SK-N-SH treated with all-trans-retinoic acid at 6 μM for 48 hours (cell line): ENCODE data around the gene AMDHD2.

Experiments
- ATAC-seq: fragments of 200-7000 bp; cut with Tn5 transposase; 3 replicates; pipeline ENCODE4 v1.9.1; 2020; ENCODE audit warnings: mild to moderate bottlenecking, moderate library complexity
- ARNTL ChIP-seq: fragments of 450-650 bp; formaldehyde crosslinking; IDR thresholded peaks from 2 replicates; pipeline ENCODE4 v1.5.0; 2020; ENCODE audit warnings: low read depth, mild to moderate bottlenecking, moderate library complexity, borderline replicate concordance
- BACH2 ChIP-seq: fragments of 250-450 bp; sonication (Bioruptor Pico); IDR thresholded peaks from 2 replicates; pipeline ENCODE4 v1.9.0; 2021; ENCODE audit warnings: mild to moderate bottlenecking, borderline replicate concordance
- ESRRG ChIP-seq: fragments of 250-450 bp; sonication (Bioruptor Pico); IDR thresholded peaks from 2 replicates; pipeline ENCODE4 v1.6.1; 2021; ENCODE audit warnings: mild to moderate bottlenecking
- ISL1 ChIP-seq: fragments of 250-450 bp; sonication (Bioruptor Pico); IDR thresholded peaks from 2 replicates; pipeline ENCODE4 v2.1.2; 2022; ENCODE audit warnings: mild to moderate bottlenecking, moderate library complexity
- OSR1 ChIP-seq: fragments of 250-450 bp; sonication (Bioruptor Pico); IDR thresholded peaks from 2 replicates; pipeline ENCODE4 v1.8.0; 2022; ENCODE audit warnings: moderate library complexity, mild to moderate bottlenecking, inconsistent platforms
- PPARA ChIP-seq: fragments of 250-450 bp; sonication (Bioruptor Pico); IDR thresholded peaks from 2 replicates; pipeline ENCODE4 v1.5.0; 2020; ENCODE audit warnings: mild to moderate bottlenecking, borderline replicate concordance
- RARB ChIP-seq: fragments of 250-450 bp; sonication (Bioruptor Pico); IDR thresholded peaks from 2 replicates; pipeline ENCODE4 v1.8.0; 2021; ENCODE audit warnings: mild to moderate bottlenecking, moderate library complexity
- SNAI2 ChIP-seq: fragments of 250-450 bp; sonication (Bioruptor Pico); IDR thresholded peaks from 2 replicates; pipeline ENCODE4 v1.5.0; 2020; ENCODE audit warnings: mild to moderate bottlenecking, moderate library complexity
- TCF4 ChIP-seq: fragments of 250-450 bp; sonication (Bioruptor Pico); IDR thresholded peaks from 2 replicates; pipeline ENCODE4 v1.8.0; 2021; ENCODE audit warnings: mild to moderate bottlenecking, moderate library complexity, borderline replicate concordance
- TOX ChIP-seq: fragments of 250-450 bp; sonication (Bioruptor Pico); IDR thresholded peaks from 2 replicates; pipeline ENCODE4 v1.8.0; 2021; ENCODE audit warnings: mild to moderate bottlenecking, moderate library complexity, borderline replicate concordance
- ZC3H10 ChIP-seq: fragments of 250-450 bp; sonication (Bioruptor Pico); IDR thresholded peaks from 2 replicates; pipeline ENCODE4 v1.5.1; 2021; ENCODE audit warnings: mild to moderate bottlenecking, moderate library complexity
- ZFP30 ChIP-seq: fragments of 450-650 bp; formaldehyde crosslinking; IDR thresholded peaks from 2 replicates; pipeline ENCODE4 v1.5.0; 2022; ENCODE audit warnings: mild to moderate bottlenecking, moderate library complexity
- ZNF565 ChIP-seq: fragments of 450-650 bp; formaldehyde crosslinking; conservative IDR thresholded peaks from 2 replicates; pipeline ENCODE4 v1.5.0; 2020; ENCODE audit warnings: low read depth, mild to moderate bottlenecking, moderate library complexity
- TF ChIP-seq, protein P1 (sequence below): fragments of 250-450 bp; sonication (Bioruptor Pico); IDR thresholded peaks from 2 replicates; pipeline ENCODE4 v1.5.1; 2020; ENCODE audit warnings: low read depth, mild to moderate bottlenecking, moderate library complexity
- TF ChIP-seq, protein P2 (sequence below): fragments of 250-450 bp; sonication (Bioruptor Pico); IDR thresholded peaks from 2 replicates; pipeline ENCODE4 v1.8.0; 2020; ENCODE audit warnings: mild to moderate bottlenecking, moderate library complexity, borderline replicate concordance
- TF ChIP-seq, protein P3 (sequence below): fragments of 250-450 bp; sonication (Bioruptor Pico); IDR thresholded peaks from 2 replicates; pipeline ENCODE4 v1.5.0; 2020; ENCODE audit warnings: mild to moderate bottlenecking, moderate library complexity
- TF ChIP-seq, protein P4 (sequence below): fragments of 250-450 bp; sonication (Bioruptor Pico); IDR thresholded peaks from 2 replicates; pipeline ENCODE4 v1.8.0; 2021; ENCODE audit warnings: low read depth, mild to moderate bottlenecking, moderate library complexity, borderline replicate concordance

AMDHD2 gene

DNA sequence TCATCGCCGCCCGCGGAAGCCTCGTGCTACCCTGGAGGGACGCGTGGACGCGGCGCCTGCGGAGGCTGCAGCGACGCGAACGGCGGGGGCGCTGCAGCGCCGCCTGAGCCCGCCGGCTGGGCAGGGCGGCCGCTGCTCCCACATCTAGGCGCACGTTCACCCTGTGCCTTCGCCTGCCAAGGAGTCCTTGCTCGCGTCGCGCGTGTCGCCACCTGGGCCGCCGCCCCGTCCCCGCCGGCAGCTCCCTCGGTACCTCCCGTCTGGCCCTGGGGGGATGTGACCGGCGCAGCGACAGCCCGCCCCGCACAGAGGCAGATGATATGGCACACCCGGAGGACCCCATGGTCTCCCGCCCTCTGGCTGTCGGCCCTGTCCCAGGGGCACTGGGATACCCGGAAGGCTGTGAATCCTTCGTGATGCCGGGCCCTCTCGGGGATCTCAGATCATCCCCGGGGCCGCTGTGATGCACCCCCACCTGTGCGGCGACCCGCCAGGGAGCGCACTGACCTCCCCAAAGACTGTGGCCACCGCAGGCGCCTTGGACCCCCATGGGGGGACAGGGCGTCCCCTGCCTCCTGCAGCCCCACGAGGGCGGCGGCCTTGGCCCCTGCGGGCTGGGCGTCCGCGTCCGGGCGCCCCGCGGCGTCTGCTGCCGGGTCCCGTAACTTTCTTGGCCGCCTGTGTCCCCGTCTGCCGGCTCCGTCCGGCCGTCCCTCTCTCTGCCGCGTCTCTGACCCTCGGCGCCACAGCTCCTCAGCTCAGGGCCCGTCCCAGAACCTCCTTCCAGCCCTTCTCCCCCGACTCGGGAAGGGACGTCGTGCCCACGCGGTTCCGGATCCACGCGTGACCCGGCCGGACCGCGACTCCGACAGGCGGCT, 45.9 kb upstream of the AMDHD2 start:
- ATAC-seq = peak; percentile 63
- TF ChIP-seq TOX = no peak
- TF ChIP-seq, protein P1, sequence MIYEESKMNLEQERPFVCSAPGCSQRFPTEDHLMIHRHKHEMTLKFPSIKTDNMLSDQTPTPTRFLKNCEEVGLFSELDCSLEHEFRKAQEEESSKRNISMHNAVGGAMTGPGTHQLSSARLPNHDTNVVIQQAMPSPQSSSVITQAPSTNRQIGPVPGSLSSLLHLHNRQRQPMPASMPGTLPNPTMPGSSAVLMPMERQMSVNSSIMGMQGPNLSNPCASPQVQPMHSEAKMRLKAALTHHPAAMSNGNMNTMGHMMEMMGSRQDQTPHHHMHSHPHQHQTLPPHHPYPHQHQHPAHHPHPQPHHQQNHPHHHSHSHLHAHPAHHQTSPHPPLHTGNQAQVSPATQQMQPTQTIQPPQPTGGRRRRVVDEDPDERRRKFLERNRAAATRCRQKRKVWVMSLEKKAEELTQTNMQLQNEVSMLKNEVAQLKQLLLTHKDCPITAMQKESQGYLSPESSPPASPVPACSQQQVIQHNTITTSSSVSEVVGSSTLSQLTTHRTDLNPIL (CRISPR knock-in tag) = no peak
- TF ChIP-seq ZC3H10 (CRISPR knock-in tag) = no peak
- no peak for TF ChIP-seq ARNTL (CRISPR knock-in tag)
- TF ChIP-seq, protein P2, sequence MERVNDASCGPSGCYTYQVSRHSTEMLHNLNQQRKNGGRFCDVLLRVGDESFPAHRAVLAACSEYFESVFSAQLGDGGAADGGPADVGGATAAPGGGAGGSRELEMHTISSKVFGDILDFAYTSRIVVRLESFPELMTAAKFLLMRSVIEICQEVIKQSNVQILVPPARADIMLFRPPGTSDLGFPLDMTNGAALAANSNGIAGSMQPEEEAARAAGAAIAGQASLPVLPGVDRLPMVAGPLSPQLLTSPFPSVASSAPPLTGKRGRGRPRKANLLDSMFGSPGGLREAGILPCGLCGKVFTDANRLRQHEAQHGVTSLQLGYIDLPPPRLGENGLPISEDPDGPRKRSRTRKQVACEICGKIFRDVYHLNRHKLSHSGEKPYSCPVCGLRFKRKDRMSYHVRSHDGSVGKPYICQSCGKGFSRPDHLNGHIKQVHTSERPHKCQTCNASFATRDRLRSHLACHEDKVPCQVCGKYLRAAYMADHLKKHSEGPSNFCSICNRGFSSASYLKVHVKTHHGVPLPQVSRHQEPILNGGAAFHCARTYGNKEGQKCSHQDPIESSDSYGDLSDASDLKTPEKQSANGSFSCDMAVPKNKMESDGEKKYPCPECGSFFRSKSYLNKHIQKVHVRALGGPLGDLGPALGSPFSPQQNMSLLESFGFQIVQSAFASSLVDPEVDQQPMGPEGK (CRISPR knock-in tag) = no peak
- TF ChIP-seq BACH2 = no peak
- TF ChIP-seq, protein P3, sequence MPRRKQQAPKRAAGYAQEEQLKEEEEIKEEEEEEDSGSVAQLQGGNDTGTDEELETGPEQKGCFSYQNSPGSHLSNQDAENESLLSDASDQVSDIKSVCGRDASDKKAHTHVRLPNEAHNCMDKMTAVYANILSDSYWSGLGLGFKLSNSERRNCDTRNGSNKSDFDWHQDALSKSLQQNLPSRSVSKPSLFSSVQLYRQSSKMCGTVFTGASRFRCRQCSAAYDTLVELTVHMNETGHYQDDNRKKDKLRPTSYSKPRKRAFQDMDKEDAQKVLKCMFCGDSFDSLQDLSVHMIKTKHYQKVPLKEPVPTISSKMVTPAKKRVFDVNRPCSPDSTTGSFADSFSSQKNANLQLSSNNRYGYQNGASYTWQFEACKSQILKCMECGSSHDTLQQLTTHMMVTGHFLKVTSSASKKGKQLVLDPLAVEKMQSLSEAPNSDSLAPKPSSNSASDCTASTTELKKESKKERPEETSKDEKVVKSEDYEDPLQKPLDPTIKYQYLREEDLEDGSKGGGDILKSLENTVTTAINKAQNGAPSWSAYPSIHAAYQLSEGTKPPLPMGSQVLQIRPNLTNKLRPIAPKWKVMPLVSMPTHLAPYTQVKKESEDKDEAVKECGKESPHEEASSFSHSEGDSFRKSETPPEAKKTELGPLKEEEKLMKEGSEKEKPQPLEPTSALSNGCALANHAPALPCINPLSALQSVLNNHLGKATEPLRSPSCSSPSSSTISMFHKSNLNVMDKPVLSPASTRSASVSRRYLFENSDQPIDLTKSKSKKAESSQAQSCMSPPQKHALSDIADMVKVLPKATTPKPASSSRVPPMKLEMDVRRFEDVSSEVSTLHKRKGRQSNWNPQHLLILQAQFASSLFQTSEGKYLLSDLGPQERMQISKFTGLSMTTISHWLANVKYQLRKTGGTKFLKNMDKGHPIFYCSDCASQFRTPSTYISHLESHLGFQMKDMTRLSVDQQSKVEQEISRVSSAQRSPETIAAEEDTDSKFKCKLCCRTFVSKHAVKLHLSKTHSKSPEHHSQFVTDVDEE (CRISPR knock-in tag) = no peak
- TF ChIP-seq ISL1 (CRISPR knock-in tag) = no peak
- TF ChIP-seq OSR1 = no peak
- TF ChIP-seq, protein P4, sequence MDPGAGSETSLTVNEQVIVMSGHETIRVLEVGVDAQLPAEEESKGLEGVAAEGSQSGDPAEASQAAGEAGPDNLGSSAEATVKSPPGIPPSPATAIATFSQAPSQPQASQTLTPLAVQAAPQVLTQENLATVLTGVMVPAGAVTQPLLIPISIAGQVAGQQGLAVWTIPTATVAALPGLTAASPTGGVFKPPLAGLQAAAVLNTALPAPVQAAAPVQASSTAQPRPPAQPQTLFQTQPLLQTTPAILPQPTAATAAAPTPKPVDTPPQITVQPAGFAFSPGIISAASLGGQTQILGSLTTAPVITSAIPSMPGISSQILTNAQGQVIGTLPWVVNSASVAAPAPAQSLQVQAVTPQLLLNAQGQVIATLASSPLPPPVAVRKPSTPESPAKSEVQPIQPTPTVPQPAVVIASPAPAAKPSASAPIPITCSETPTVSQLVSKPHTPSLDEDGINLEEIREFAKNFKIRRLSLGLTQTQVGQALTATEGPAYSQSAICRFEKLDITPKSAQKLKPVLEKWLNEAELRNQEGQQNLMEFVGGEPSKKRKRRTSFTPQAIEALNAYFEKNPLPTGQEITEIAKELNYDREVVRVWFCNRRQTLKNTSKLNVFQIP = no peak
- no peak for TF ChIP-seq SNAI2

DNA sequence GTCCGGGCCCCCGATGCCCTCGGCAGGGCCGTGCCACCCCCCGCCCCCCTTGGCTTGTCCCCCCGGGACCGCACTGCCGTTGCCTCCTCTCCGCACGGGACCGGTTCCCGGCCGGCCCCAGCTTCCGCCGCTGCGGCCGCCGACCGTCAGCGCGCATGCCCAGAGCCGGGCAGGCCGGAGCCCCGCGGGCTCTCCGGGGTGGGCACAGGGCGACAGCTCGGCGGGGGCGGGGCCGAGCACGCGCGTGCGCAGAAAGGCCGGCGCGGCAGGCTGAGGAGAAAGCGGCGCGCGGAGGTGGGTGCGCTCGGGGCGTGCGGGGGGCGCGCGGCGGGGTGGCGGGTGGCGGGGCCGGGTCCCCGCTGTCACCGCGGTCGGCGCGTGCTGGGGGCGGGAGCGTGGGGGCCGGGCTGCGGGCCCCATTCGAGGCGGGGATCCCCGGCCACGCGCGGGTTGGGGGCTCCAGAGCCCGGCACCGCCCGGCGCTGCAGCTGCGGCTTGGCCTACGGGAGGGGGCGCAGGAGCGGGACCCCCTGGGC, 45.2 kb upstream of the AMDHD2 start, which contains the start of gene TBC1D24:
Gene TBC1D24, plus strand, starts transcription at position 251 of the 536 bp plus-strand sequence. CDS start 21,022 bp downstream, outside the sequence.
- ATAC-seq = peak; percentile 84
- TF ChIP-seq ZNF565 (CRISPR knock-in tag) = no peak
- TF ChIP-seq ARNTL (CRISPR knock-in tag) = no peak
- TF ChIP-seq ESRRG (CRISPR knock-in tag) = no peak
- TF ChIP-seq, protein P3 (CRISPR knock-in tag) = no peak
- no peak for TF ChIP-seq ISL1 (CRISPR knock-in tag)
- TF ChIP-seq RARB (CRISPR knock-in tag) = no peak
- TF ChIP-seq, protein P2 (CRISPR knock-in tag) = no peak
- no peak for TF ChIP-seq ZFP30
- TF ChIP-seq SNAI2 = no peak
- TF ChIP-seq PPARA (CRISPR knock-in tag) = no peak
- TF ChIP-seq TCF4 (CRISPR knock-in tag) = no peak
